Measurements from ENCODE around the gene IL3. TPM values are rescaled to one million over a fixed set of nuclear protein-coding genes. Genes with fewer than 3 reads are reported as not detected.

Gene IL3, protein sequence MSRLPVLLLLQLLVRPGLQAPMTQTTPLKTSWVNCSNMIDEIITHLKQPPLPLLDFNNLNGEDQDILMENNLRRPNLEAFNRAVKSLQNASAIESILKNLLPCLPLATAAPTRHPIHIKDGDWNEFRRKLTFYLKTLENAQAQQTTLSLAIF
- not detected for total RNA-seq

DNA sequence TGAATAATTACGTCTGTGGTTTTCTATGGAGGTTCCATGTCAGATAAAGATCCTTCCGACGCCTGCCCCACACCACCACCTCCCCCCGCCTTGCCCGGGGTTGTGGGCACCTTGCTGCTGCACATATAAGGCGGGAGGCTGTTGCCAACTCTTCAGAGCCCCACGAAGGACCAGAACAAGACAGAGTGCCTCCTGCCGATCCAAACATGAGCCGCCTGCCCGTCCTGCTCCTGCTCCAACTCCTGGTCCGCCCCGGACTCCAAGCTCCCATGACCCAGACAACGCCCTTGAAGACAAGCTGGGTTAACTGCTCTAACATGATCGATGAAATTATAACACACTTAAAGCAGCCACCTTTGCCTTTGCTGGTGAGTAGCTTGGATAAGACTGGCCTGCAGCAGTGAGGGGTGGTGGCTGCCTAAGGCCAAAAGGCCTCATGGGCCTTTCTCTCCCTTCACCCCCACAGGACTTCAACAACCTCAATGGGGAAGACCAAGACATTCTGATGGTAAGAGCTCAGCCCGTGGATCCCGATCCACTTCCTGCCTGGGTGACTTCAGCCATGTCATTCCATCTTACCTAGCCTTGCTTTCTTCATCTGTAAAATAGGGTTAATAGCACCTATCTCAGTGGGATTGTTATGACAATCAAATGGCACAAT lies at the start of gene IL3:
Gene IL3 (plus strand): TSS at position 155 of the 661 bp plus-strand sequence. CDS start 52 bp downstream, at position 207.
- DNase-seq (ENCODE audit: low spot score): no peak

DNA sequence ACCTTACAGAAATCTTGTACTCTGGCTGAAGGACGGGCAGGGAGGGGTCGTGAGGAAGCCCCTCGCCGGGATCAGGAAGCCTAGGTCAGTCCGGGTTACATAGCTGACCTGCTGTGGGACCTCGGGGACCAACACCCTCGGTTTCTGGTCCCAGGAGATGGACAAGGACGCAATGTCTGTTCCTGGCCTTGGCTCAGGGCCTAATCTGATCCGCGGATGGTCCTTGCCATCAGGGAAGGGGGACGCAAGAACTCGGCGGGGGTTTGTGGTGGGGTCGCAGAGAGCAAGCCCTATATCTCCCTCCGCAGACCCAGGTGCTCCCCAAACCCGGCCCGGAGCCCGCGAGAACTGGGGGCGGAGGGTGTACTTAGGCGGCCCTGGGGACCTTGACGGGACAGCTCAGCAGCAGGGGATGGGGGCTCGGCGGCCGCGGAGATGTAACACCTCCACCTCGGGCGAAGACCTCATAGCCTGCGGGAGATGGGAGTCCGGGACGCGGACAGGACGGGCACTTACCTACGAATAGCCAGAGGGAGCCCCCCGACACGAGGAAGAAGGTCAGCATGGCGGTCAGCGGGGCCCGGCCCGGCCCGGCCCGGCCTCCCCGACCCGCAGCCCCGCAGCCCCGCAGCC lies 49.4 kb upstream of the IL3 start:
- no peak for DNase-seq (ENCODE audit: low spot score)

DNA sequence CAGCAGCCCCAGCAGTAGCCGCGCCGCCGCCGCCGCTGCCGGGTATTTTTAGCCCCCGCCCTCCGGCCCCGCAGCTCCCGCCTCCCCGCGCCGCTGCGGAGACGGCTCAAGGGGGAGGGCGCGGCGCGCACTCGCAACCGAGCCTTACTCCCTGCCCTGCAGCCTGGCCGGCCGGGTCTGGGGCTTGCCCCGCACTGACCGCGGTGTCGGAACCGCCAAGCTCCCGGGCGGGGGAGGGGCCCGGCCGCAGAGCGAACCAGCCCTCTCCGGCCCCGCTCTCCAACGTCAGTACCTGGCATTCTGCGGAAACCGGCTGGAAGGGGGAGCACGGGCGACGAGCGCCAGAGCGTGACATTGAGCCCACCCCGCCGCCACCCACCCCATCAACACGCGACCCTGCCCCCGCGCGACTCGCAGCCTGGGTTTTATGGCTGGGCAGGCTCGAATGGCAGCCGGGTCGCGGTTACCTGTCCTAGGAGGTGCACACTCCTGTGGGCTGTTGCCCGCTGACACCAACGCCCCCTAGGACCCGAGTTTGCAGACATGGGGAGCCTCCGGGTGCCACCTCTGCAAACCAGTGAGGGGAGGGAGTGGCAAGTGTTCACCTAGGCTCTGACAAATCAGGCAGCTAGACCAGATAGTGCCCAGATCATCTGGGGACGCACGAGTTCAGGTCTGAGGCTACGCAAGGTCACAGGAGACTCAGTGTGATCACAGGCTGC lies 48.7 kb upstream of the IL3 start, which contains the start of gene ACSL6:
Gene ACSL6 (minus strand): TSS at position 37 of the 722 bp plus-strand sequence. CDS start 105 bp downstream, outside the sequence.
- DNase-seq (ENCODE audit: low spot score): no peak

DNA sequence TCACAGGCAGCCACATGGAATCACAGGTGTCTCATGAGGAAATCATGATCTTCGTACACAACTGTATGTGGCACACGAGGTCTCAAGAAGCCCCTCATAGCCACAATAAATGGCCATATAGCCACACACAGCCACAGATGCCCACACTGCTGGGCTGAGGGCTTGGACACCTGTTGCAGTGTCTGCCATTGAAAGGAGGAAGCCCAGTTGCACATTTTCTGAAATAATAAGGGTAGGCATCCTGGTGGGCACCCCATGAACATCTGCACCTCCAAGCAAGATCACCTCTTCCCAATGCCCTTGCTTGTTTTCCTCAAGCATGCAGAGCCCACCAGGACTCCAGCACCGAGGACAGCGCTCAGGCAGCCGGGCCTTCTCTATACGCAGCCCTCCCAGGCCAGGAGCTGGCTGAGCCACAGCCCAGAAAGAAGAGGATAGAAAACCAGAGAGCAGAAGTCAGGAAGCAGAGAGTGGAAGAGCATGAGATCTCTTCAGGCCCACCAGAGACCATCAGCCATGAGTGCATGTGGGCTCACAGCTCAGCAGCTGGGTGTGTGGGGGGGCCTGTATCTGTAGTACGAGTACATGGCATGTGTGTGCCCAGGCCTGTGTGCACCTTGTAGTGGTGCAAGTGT lies 48.0 kb upstream of the IL3 start:
- DNase-seq (ENCODE audit: low spot score): peak; percentile 45

DNA sequence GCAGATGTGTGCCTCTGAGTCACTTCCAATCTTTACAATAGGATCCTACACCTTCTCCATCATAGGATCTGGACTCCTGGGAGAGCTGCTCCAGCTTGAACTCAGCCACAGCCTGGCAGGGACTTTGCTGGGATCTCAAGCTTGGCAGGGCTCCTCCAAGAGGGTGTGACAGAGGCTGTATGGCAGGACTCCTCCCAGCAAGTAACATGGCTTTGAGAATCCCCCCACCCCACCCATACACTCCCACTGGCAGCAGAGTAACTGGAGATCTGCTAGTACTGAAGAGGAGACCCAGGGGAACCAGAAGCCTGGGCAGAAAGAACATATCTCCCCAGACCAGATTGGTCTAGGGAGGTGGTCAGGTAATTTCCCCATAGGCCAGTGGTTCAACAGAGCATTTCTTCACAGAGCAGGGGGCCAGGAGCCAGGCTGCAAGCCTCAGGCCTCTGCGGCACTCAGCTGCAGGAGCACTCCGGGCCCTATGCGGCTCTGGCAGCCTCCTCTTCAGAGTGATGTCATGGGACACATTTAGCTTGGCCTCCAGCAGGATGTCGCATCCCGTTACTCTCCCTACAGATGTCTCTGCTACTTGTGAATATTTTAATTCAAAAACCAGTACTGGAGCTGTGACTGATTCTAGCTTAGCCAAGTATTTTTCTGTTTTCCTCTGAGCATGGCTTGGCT lies 47.3 kb upstream of the IL3 start:
- no peak for DNase-seq (ENCODE audit: low spot score)

DNA sequence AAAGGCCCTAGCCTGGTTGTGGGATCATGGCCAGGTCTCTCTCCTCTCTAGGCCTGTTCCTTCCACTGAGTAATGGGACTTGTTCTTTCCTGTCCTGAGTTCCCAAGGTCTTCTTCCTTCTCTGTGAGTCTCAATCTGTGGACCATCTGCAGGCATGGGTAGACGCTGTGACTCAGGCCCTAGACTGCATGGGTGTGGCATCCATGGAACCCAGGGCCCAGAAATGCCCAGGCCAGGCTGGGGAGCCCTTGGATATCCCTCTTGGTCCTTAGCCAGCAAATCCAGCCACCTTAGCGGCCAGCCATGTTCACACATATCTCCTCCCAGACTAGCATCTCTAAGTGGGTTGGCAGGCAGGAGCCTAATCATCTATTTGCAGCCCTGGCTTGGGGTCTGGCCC lies 46.7 kb upstream of the IL3 start:
- no peak for DNase-seq (ENCODE audit: low spot score)

DNA sequence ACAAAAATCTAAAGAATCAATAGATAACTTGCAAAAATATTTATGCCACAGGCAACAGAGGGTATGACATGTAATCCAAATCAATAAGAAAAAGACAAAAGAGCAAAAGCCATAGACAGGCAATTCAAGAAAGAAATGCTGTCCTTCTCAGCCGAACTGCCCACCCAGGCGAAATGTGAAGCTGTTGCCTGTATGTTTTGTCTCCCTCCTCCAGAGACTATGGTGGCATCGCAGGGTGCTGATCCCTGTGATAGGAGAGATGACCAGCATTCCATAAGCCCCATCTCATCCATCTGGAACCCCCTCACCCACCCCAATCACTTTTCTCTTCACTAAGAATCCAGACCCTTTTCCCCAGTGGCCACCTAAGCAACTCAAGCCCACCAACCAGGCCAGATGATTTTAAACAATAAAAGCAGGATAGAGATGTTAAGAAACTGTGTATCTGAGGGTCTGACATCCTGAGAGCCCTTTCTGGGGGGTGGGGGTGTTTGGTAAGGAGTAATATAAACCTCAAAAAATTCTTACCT lies 43.7 kb upstream of the IL3 start:
- DNase-seq (ENCODE audit: low spot score): no peak

DNA sequence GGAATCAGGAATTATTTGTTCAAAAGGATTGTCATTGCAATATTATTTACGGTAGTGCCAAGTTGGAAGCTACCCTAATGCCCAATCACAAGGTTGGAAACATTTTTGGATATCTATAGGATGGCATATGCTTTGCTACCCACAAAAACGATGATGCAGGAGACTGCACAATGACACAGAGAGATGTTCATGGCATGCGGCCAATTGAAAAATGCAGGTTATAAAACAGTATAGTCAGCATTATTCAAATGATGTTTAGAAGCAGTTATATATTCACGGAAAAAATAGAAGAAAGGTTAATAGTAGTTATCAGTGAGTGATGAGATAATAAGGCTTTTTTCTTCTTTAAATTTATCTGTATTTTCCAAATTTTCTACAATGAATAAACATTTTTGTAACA lies 43.1 kb upstream of the IL3 start:
- DNase-seq (ENCODE audit: low spot score): no peak

DNA sequence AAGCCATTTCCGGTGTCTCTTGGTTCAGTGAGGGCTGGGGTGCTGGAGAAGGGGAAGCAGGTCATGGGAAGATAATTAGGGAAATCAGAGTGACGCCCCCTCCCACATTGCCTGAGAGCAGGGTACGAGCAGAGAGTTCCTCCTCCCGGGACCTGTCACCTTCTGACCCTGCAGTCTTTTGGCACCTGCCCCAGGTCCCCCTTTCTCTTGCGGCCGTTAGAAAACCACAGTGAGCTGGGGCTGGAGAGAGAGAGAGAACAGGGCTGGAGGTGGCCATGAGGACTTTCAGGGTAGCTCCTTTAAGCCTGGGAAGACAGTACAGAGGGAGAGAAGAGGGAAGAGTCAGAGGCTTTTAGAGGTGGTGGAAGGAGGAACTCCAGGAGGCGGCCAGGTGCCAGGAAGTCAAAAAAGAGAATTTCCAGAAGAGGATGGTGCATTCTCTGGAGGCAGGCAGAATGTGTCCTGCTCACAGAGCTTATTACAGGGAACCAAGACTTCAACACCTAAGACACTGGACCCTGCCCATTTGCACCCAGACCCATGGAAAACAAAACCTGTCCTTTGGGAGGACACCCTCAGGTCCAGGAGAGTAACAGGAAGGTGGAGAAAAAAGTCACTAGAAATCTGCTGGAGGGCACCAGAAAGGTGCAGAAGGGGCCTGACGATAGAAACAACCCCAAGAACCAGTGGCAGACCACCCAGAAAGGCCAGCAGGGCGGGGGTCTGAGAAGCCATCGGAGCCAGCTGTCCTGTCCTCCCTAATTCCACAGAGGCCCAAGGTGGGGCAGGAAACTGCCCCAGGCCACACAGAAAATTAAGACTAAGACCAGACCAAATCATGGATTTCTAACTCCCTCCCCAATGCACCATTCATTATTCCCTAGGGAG lies 42.5 kb upstream of the IL3 start:
- DNase-seq (ENCODE audit: low spot score): no peak

DNA sequence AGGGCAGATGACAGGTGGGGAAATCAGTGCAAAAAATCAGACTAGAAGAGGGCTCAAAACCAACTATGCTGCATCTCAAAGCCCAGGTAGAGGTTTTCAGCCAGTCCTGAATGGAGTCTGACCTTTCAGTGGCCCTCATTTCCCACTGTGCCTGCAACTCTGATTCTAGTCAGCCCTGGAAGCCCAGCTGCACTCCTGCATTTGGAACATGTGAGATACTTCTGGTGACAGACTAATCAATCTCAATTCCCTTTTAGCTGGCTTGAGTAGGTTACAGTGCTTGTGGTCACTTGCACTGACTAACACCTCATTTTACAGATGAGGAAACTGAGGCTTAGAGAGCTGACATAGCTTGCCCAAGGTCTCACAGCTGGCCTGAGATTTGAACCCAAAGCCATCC lies 41.1 kb upstream of the IL3 start:
- no peak for DNase-seq (ENCODE audit: low spot score)

DNA sequence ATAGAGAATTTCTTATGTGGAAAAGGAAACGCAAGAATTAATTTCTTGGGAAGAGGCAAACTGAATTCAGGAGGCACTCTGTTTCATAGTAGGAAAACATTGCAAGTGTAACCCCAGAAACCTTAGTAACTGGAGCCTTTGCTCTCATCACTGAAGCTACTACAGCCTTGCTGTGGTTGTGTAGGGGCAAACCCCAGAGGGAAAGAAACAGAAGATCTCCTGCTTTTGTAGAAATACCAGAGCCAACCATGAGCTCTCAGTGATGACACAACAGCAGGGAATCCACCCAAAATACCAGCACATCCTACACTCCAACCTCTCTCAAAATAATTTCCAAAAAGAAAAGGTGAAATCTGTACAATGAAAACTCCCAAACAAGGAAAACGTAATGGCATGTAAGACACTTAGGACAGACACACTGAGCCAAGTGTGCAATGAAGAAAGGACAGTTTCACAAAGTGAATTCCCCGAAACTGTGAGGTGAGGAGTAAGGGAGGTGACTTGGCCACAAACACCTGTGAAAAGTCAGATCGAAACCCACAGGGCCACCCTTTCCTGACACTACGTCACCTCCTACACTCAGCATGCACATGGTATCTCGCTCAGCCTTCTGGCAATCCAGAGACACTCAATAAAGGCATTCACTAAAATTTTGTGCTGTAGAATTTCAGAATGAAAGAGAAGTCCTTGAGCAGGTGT lies 40.4 kb upstream of the IL3 start:
- DNase-seq (ENCODE audit: low spot score): peak; percentile 10

DNA sequence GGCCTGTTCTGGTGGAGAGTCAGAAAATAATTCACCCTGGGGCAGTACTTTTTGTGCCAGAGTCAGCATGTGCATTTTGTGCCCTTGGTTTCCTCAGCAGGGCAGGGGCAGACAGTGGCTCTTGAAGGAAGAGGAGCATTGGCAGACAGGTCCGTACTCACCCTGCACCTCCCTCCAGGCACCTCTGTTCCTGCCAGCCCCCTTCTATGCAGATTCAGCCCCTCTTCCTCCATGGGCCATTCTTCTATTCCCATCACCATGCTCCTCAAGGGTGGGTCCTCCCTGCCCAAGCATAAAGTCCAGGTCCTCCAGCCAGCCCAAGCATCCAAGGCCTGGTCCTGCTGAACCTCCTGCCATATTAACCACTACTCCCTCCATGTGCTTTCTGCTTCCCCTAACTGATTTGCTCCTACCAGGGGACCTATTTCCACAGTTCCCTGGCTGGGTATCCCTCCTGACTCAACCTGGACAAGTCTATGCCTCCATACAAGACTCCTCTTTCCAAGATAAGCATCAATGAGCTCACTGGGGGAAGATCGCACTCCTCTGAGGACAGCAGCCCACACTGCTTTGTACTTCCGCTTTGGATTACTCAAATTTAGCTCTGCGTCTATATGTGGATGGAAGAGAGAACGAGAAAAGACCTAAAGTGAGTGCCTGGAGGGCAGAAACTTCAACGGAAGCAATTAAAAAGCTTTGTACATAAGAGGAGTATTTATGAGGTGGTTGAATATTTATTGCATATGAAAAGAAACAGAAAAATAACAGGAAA lies 39.7 kb upstream of the IL3 start:
- DNase-seq (ENCODE audit: low spot score): peak; percentile 9

DNA sequence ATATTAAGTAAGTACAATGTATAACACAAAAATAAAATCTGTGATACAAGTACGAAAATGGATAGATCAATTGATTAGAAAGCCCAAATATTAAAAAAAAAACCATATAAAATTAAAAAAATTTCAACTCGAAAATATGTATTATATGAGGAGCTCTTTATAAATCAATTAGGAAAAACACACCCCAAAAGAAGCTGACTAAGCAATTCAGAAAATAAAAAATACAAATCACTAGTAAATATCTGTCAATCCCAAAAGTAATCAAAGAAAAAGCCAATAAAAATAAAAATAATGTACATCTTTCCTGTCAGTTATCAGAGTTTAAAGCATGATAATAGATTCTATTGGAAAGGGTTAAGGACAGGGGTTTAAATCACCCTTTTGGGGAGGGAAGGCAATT lies 38.8 kb upstream of the IL3 start:
- DNase-seq (ENCODE audit: low spot score): no peak

DNA sequence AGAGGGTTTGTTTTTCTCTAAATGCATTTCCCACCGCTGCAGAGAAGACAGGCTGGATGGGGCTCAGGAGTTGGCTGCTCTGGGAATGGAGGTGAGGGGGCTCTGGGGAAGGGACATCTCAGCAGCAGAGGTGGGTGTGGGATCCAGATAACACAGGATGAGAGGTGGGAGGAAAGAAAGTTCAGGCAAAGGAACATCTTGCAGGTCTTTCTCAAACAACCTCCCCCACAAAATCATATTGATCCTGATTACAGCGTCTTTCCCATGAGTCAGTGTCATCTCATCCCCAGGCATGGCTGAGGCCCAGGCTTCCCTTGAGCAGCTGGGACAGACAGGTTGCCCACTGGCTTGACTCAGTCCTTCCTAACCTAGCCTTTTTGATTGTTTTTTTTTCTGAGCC lies 37.7 kb upstream of the IL3 start:
- DNase-seq (ENCODE audit: low spot score): no peak

DNA sequence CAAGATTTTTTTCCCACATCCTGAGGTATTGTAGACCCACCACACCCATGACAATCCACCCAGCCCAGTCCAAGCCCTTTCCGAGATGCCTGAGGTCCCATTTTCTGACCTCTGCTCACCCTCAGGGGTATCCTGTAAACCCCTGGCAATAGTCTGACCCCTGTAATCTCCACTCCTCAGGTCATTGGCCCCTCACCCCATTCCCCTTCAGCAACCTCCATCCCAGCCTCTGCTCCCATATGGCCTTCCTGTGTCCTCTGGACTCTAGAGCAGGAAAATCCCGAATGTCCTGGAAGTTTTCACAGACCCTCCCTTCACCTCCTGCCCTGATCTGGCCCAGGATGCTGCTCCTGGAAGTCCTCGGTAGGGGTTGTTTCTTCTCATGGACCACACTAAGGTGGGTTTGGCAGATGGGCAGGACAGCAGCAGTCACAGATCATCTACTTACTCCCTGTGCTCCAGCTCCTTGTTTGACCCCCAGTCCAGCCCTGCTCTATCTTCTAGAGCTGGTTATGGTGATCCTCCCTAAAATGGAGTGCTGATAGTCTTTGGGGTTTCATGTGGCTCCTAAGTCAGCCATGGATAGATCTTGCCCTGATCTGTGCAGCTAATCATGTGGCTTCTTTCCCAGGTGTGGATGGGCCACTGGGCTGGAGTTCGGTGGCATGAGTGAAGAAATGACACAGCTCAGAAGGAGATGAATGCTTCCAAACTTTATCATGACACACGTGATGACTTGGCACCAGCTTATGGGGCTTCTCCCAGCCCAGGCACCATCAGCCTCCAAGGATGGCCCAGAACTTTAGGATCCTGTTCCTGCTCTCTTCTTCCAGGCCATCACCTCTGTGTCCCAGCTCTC lies 37.0 kb upstream of the IL3 start:
- no peak for DNase-seq (ENCODE audit: low spot score)

DNA sequence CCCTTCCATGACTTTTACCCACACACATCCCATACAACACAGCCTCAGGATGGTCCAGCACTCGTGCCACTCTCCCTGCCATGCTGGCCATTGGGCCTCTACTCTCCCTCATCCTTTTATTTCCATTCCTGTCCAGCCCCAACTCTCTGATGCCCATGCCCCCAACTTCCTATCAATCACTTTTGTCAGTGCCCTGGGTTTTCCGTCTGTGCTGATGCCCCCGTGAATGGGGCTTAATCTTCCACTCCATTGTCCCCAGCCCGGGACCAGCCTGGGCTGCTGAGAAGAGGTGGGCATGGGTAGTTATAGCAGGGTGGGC lies 36.4 kb upstream of the IL3 start:
- DNase-seq (ENCODE audit: low spot score): no peak

DNA sequence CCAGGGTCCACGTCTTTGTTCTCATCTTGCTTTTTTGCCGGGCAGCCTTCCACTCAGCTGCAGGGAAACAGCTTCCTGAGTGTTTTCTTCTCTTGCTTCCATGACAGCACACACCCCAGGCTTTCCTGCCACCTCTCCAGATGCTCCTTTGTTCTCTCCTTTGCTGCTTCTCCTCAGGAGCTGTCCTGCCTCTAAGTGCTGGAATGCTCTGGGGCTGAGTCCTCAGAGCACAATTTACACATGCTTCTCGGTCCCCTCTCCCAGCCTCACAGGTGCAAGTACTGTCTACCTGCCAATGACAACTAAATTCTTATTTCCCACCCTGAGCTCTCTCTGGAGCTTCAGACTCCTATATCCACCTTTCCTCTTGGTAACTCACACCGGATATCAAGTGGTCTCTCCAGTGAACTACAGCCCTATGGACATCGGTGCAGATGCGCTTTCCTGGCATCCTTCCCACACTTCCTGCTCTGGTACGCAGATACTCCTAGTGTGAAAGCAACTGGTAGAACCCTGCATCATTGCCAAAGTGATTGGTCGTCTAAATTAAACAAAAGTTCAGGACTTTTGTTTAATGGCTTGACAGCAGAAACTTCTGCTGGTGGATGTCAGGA lies 35.6 kb upstream of the IL3 start:
- no peak for DNase-seq (ENCODE audit: low spot score)
